Measurements from ENCODE around the gene TYK2. TPM values are rescaled to one million over a fixed set of nuclear protein-coding genes. Genes with fewer than 3 reads are reported as not detected.
"Not testable (repeated sequence)": the region's sequence is repeated elsewhere in the genome, so short reads cannot be mapped to it uniquely, and the experiment has no call there.

Gene TYK2
- total and polyA plus RNA-seq, 5 donors = 56.3 to 77.0 (median 71.6) TPM

GRCh38 chr19:10352764-10353671, 27.4 kb downstream of the TYK2 start:
- Histone ChIP-seq H3K4me1 (ENCODE audit: control insufficient read depth, insufficient read depth, low read length) (no peaks in the 10 kb centered on the region), H3K4me3 (ENCODE audit: low read length) (no peak overlapping the region), H3K9me3 (ENCODE audit: control insufficient read depth, low read length) (no peaks in the 10 kb centered on the region), H3K27me3 (ENCODE audit: control insufficient read depth, insufficient read depth) (no peaks in the 10 kb centered on the region), H3K27ac (ENCODE audit: low read length) (peak overlapping the region; percentile 45)
- ATAC-seq (peak; percentile 92), DNase-seq (peak; percentile 90 to 95 (median 94))
- intact Hi-C loops (cut with DNase I) = no loop called here
- WGBS = 47% methylated on average over 63 of the region's 63 CpGs

- no peak overlapping the region for H3K4me3 ChIP-seq (ENCODE audit: low read length)
- DNase-seq = peak in 2 of 3 donors; percentile 47 to 70
- no peaks in the 10 kb centered on the region for H3K4me1 ChIP-seq (ENCODE audit: control insufficient read depth, insufficient read depth, low read length)
- 62% methylated on average over 10 of the region's 10 CpGs for WGBS
- H3K9me3 ChIP-seq (ENCODE audit: control insufficient read depth, low read length) = no peaks in the 10 kb centered on the region
- intact Hi-C loops (cut with DNase I) = no loop called here
- no peaks in the 10 kb centered on the region for H3K27me3 ChIP-seq (ENCODE audit: control insufficient read depth, insufficient read depth)
- peak; percentile 70 to 73 for ATAC-seq
- H3K27ac ChIP-seq (ENCODE audit: low read length) = peak overlapping the region; percentile 45
Observed at GRCh38 chr19:10346509-10346908, 33.9 kb downstream of the TYK2 start.

- Histone ChIP-seq H3K9me3 (ENCODE audit: control insufficient read depth, low read length) (no peaks in the 10 kb centered on the region), H3K27me3 (ENCODE audit: control insufficient read depth, insufficient read depth) (no peaks in the 10 kb centered on the region), H3K4me3 (ENCODE audit: low read length) (no peak overlapping the region), H3K27ac (ENCODE audit: low read length) (no peak overlapping the region), H3K4me1 (ENCODE audit: control insufficient read depth, insufficient read depth, low read length) (no peaks in the 10 kb centered on the region)
- ATAC-seq (no peak), DNase-seq (no peak)
- 90% methylated on average over 10 of the region's 10 CpGs for WGBS
- intact Hi-C loops (cut with DNase I) = no loop called here
Observed at GRCh38 chr19:10344780-10345179, 35.6 kb downstream of the TYK2 start.

- ATAC-seq (no peak), DNase-seq (no peak)
- H3K27me3 ChIP-seq (ENCODE audit: control insufficient read depth, insufficient read depth) = no peaks in the 10 kb centered on the region
- intact Hi-C loops (cut with DNase I) = no loop called here
- 80% methylated on average over 2 of the region's 2 CpGs for WGBS
- H3K4me1 ChIP-seq (ENCODE audit: control insufficient read depth, insufficient read depth, low read length) = no peaks in the 10 kb centered on the region
- H3K9me3 ChIP-seq (ENCODE audit: control insufficient read depth, low read length) = no peaks in the 10 kb centered on the region
- H3K4me3 ChIP-seq (ENCODE audit: low read length) = no peak overlapping the region
- H3K27ac ChIP-seq (ENCODE audit: low read length) = no peak overlapping the region
Observed at GRCh38 chr19:10343495-10343894, 36.9 kb downstream of the TYK2 start.

- 89% methylated on average over 5 of the region's 5 CpGs for WGBS
- Histone ChIP-seq H3K9me3 (ENCODE audit: control insufficient read depth, low read length) (no peaks in the 10 kb centered on the region), H3K27me3 (ENCODE audit: control insufficient read depth, insufficient read depth) (no peaks in the 10 kb centered on the region), H3K27ac (ENCODE audit: low read length) (no peak overlapping the region), H3K4me3 (ENCODE audit: low read length) (no peak overlapping the region), H3K4me1 (ENCODE audit: control insufficient read depth, insufficient read depth, low read length) (no peaks in the 10 kb centered on the region)
- ATAC-seq = no peak
- intact Hi-C loops (cut with DNase I) = loop anchor here in 1 of 4 donors (10.0 kb wide), 1 partner anchor 65 kb away; the partner anchor contains the start of gene ICAM1
- no peak for DNase-seq
Observed at GRCh38 chr19:10339977-10340376, 40.4 kb downstream of the TYK2 start.

- no peaks in the 10 kb centered on the region for H3K27me3 ChIP-seq (ENCODE audit: control insufficient read depth, insufficient read depth)
- ATAC-seq (no peak), DNase-seq (peak in 1 of 3 donors; percentile 63)
- no peaks in the 10 kb centered on the region for H3K4me1 ChIP-seq (ENCODE audit: control insufficient read depth, insufficient read depth, low read length)
- H3K27ac ChIP-seq (ENCODE audit: low read length) = peak within 1 kb of the TSS; percentile 8
- intact Hi-C loops (cut with DNase I) = loop anchor here in 1 of 4 donors (10.0 kb wide), 1 partner anchor 65 kb away; the partner anchor contains the start of gene ICAM1
- no peaks in the 10 kb centered on the region for H3K9me3 ChIP-seq (ENCODE audit: control insufficient read depth, low read length)
- WGBS = 59% methylated on average over 14 of the region's 14 CpGs
- no peak within 1 kb of the TSS for H3K4me3 ChIP-seq (ENCODE audit: low read length)
Observed at GRCh38 chr19:10339380-10339960, 40.9 kb downstream of the TYK2 start, which contains the start of gene ICAM3. Gene ICAM3, minus strand, starts transcription at chr19:10339624. Its CDS starts 10 bp downstream, at chr19:10339614.

- H3K4me3 ChIP-seq (ENCODE audit: low read length) = no peak overlapping the region
- intact Hi-C loops (cut with DNase I) = loop anchor here in 1 of 4 donors (10.0 kb wide), 1 partner anchor 64 kb away; the partner anchor contains the start of gene ICAM1
Observed at GRCh38 chr19:10338940-10339339, 41.4 kb downstream of the TYK2 start.

GRCh38 chr19:10336725-10337124, 43.6 kb downstream of the TYK2 start:
- intact Hi-C loops (cut with DNase I) = loop anchor here in 1 of 4 donors (10.0 kb wide), 1 partner anchor 62 kb away; the partner anchor contains the start of gene ICAM1
- H3K9me3 ChIP-seq (ENCODE audit: control insufficient read depth, low read length); H3K4me3 ChIP-seq (ENCODE audit: low read length); H3K27ac ChIP-seq (ENCODE audit: low read length); H3K4me1 ChIP-seq (ENCODE audit: control insufficient read depth, insufficient read depth, low read length); H3K27me3 ChIP-seq (ENCODE audit: control insufficient read depth, insufficient read depth); DNase-seq; ATAC-seq: not testable (repeated sequence)
- 94% methylated on average over 9 of the region's 9 CpGs for WGBS

More at GRCh38 chr19:10338940-10339339, 41.4 kb downstream of the TYK2 start:
- DNase-seq = no peak
- WGBS = 78% methylated on average over 6 of the region's 6 CpGs
- no peaks in the 10 kb centered on the region for H3K27me3 ChIP-seq (ENCODE audit: control insufficient read depth, insufficient read depth)
- ATAC-seq = no peak
- H3K4me1 ChIP-seq (ENCODE audit: control insufficient read depth, insufficient read depth, low read length) = no peaks in the 10 kb centered on the region
- no peaks in the 10 kb centered on the region for H3K9me3 ChIP-seq (ENCODE audit: control insufficient read depth, low read length)
- H3K27ac ChIP-seq (ENCODE audit: low read length) = peak overlapping the region; percentile 8

GRCh38 chr19:10335352-10335985, 44.9 kb downstream of the TYK2 start:
- DNase-seq = peak; percentile 45 to 75 (median 70)
- H3K27ac ChIP-seq (ENCODE audit: low read length) = no peak overlapping the region
- intact Hi-C loops (cut with DNase I) = loop anchor here in 1 of 4 donors (10.0 kb wide), 1 partner anchor 61 kb away; the partner anchor contains the start of gene ICAM1
- ATAC-seq = no peak
- H3K4me3 ChIP-seq (ENCODE audit: low read length) = no peak overlapping the region
- H3K4me1 ChIP-seq (ENCODE audit: control insufficient read depth, insufficient read depth, low read length) = no peaks in the 10 kb centered on the region
- no peaks in the 10 kb centered on the region for H3K27me3 ChIP-seq (ENCODE audit: control insufficient read depth, insufficient read depth)
- no peaks in the 10 kb centered on the region for H3K9me3 ChIP-seq (ENCODE audit: control insufficient read depth, low read length)
- WGBS = 53% methylated on average over 26 of the region's 26 CpGs

GRCh38 chr19:10334588-10335351, 45.6 kb downstream of the TYK2 start:
- ATAC-seq (peak; percentile 90 to 93), DNase-seq (peak; percentile 97 to 98 (median 98))
- Histone ChIP-seq H3K27me3 (ENCODE audit: control insufficient read depth, insufficient read depth) (no peaks in the 10 kb centered on the region), H3K4me1 (ENCODE audit: control insufficient read depth, insufficient read depth, low read length) (no peaks in the 10 kb centered on the region), H3K27ac (ENCODE audit: low read length) (peak overlapping the region; percentile 62), H3K9me3 (ENCODE audit: control insufficient read depth, low read length) (no peaks in the 10 kb centered on the region), H3K4me3 (ENCODE audit: low read length) (peak overlapping the region; percentile 50)
- intact Hi-C loops (cut with DNase I) = loop anchor here in 1 of 4 donors (10.0 kb wide), 1 partner anchor 60 kb away; the partner anchor contains the start of gene ICAM1
- WGBS = 16% methylated on average over 59 of the region's 59 CpGs
